ENCODE results near the gene PDE4D.

The PDE4D gene

DNA sequence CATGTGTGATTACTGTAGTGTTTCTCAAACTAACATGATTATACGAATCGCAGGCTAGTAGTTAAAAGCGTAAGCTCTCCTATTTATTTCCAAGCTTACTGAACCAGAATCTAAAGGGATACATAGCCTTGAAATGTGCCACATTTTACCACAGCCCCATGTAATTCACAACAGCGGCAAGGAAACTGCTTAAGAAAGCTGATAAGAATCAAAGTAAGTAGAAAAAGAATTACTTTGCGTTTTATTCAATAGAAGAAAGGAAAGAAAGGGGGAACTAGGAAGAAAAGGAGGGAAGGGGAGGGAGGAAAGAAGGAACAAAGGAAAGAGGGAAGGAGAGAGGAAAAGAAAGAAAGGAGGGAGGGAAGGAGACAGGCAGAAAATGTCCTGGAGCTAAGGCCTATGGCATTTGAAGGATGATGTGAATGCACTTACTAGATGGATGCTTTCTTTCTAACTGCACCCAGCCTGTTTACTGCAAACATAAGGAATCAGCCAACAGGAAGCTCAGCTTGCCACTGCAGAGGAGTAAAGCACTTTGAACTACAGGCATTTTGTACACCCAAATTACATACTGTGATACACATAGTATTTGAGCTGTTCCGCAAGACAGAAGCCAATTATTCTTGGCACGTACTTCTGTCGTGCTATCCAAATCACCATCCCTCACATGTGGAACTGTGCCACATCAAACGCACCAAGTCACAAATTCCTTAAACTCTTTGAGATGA is 789.0 kb downstream of the PDE4D start:
- no peak for TF ChIP-seq ZFX (IDR thresholded peaks at IDR 0.05; ENCODE audit: borderline replicate concordance)
- TF ChIP-seq, protein P1, sequence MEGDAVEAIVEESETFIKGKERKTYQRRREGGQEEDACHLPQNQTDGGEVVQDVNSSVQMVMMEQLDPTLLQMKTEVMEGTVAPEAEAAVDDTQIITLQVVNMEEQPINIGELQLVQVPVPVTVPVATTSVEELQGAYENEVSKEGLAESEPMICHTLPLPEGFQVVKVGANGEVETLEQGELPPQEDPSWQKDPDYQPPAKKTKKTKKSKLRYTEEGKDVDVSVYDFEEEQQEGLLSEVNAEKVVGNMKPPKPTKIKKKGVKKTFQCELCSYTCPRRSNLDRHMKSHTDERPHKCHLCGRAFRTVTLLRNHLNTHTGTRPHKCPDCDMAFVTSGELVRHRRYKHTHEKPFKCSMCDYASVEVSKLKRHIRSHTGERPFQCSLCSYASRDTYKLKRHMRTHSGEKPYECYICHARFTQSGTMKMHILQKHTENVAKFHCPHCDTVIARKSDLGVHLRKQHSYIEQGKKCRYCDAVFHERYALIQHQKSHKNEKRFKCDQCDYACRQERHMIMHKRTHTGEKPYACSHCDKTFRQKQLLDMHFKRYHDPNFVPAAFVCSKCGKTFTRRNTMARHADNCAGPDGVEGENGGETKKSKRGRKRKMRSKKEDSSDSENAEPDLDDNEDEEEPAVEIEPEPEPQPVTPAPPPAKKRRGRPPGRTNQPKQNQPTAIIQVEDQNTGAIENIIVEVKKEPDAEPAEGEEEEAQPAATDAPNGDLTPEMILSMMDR (IDR thresholded peaks at IDR 0.05): no peak
- H3K27ac ChIP-seq: no peak overlapping the region

DNA sequence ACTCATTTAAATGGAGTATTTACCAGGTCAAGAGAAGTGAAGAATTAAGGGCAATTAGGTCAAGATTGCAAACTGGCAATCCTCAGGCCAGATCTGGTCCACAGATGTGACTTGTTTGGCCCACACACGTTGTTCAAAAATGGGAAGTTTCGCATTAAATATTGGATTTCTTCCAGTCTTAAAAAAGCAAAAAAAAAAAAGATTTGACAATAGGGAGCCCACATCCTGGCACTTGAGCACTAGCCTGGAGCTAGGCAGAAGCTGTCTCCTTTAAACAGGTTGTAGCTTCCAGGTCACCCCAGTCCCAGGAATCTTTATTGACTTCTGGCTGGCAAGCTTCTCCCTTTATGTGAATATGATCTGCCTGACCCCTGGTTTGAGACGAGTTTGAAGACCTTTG is 790.2 kb downstream of the PDE4D start:
- TF ChIP-seq, protein P1 (IDR thresholded peaks at IDR 0.05): no peak
- TF ChIP-seq ZFX (IDR thresholded peaks at IDR 0.05; ENCODE audit: borderline replicate concordance): no peak
- H3K27ac ChIP-seq: no peak overlapping the region

DNA sequence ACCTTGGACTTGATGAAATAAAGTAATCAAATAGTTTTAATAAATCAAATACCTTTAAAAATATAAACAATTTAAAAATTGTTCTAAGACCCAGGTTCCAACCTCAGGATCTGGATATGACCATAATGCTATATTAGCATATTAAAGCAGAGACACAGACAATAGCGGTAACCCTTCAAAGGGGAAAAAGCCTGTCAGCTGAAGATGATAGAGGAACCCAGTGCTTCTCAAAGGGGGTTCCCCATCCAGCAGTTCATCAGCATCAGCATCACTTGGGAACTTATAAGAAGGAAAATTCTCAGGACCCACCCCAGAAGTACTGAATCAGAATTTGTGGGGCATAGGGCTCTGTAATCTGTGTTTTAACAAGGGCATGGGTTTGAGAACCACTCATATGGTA is 791.1 kb downstream of the PDE4D start:
- no peak overlapping the region for H3K27ac ChIP-seq
- no peak for TF ChIP-seq ZFX (IDR thresholded peaks at IDR 0.05; ENCODE audit: borderline replicate concordance)
- TF ChIP-seq, protein P1 (IDR thresholded peaks at IDR 0.05): no peak

DNA sequence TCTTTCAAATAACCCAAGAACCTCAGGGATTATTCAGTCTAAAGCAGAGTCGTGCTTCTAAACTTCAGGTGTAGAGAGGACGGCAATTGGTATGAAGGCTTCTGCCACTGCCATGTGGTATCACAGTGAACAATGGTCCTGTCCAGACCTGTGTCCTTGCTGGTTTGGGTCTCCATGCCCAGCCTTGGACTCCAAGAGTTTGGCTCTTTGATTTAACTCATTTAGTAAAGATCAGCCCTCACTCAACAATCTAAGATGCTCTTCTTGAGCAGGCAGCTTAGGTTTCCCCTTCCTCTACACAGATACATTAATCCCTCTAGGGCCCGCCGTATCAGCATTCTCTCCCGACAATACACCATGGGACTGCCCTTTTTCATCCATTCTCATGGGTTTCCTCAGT is 792.7 kb downstream of the PDE4D start:
- H3K27ac ChIP-seq: no peak overlapping the region
- TF ChIP-seq ZFX (IDR thresholded peaks at IDR 0.05; ENCODE audit: borderline replicate concordance): no peak
- TF ChIP-seq, protein P1 (IDR thresholded peaks at IDR 0.05): no peak

DNA sequence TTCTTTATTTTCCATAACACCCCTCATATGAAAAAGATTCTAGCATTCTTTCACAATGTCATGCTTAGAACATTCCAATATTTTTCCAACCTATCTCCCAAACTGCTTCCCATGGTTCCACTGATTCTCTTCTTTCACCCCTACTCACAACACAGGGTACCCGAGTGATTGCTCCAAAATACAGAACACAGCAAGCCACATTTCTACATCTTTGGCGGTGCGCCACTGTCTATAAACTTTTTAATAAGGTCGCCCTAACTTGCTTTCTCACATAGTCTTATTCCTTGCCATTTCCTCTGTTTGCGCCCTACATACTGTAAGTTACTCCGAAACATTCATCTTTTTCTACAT is 793.6 kb downstream of the PDE4D start:
- no peak overlapping the region for H3K27ac ChIP-seq

DNA sequence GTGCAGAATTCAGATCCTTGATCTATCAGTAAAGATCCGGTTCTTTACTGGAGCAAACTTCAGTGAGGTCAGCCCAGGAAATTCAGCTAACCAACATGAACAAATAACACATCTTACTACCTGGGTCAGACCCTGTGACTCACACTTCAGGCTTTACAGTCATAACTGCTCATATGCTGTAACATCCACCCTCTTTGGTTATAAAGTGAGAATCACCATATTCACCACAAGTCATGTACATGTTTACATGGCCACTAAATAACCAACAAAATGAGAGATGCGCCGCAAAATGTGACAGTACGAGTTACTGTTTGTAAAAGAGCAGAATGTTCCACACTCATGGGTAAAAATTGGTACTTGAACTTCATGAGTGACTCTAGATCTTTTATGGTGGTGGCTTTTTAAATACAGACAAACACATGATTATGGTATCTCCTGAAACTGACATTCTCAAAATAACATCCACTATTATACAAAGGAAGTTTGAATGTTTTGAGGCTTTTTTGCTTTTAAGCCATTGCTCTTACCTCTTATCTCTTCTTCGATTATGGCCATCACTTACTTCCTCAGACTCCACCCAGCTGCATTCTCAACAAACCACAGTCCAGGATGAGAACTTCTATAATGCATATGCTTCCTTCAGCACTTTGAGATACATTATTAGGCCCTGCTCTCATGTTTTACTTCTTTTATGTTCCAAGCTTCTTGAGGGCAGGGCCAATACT is 794.1 kb downstream of the PDE4D start:
- H3K27ac ChIP-seq: no peak overlapping the region

More for the DNA sequence above, 793.6 kb downstream of the PDE4D start:
- TF ChIP-seq, protein P1 (IDR thresholded peaks at IDR 0.05): no peak
- no peak for TF ChIP-seq ZFX (IDR thresholded peaks at IDR 0.05; ENCODE audit: borderline replicate concordance)

More for the DNA sequence above, 794.1 kb downstream of the PDE4D start:
- TF ChIP-seq ZFX (IDR thresholded peaks at IDR 0.05; ENCODE audit: borderline replicate concordance): no peak
- TF ChIP-seq, protein P1 (IDR thresholded peaks at IDR 0.05): no peak

Data from 22Rv1 (cell line).